Erythroblast (primary cell): ENCODE measurements around the gene USP12.

Experiments
- GATA1 ChIP-seq: IDR thresholded peaks from 2 replicates; pipeline ENCODE4 v1.6.1; 2011; ENCODE audit warnings: low read depth, mild to moderate bottlenecking, control low read depth, low read length, moderate library complexity
- POLR2A ChIP-seq: IDR thresholded peaks from 2 replicates; pipeline ENCODE4 v1.6.1; 2011; ENCODE audit warnings: mild to moderate bottlenecking, low read length

GRCh38 chr13:27139565-27139964, 32.0 kb downstream of the USP12 start:
- TF ChIP-seq POLR2A (no peak), GATA1 (no peak)
